Measurements from ENCODE around the gene ENTPD1.
A peak's percentile ranks its signal among the peaks of the same experiment; 100 is the strongest.
"Not testable (repeated sequence)": the region's sequence is repeated elsewhere in the genome, so short reads cannot be mapped to it uniquely, and the experiment has no call there.

The ENTPD1 gene

GRCh38 chr10:95758351-95759025, 2.5 kb downstream of the ENTPD1 start:
- DNase-seq = no peak

DNA sequence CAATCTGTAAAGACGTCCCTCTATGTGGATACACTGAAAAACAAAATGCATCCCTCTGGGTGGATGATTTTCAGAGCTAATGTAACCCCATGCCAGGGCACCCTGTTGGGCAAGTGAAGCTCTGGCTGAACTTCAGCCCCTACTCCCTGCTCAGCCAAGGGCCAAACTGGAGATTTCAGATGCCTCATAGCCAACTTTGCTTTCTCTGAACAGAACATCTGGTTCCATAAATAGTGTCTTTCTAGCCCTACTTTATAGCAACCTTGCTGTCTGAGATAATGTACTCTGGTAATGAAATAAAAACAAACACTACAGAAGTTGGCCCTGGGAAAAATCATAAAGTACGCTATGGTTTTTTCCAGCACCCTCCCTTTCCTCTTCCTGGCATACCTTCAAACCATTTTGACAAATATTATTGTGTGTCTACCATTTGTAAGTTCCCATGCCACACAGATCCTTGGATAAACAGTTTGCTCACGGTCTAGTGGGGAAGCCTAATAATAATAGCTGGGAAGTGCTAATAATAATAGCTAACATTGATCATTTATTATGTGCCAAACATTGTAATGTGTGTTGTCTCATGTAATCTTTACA, 3.4 kb downstream of the ENTPD1 start:
- DNase-seq = no peak

- DNase-seq = no peak
These were observed 6.1 kb downstream of the ENTPD1 start for GRCh38 chr10:95761939-95762492.

- DNase-seq = no peak
These were observed 12.1 kb downstream of the ENTPD1 start for GRCh38 chr10:95767884-95768556.

DNA sequence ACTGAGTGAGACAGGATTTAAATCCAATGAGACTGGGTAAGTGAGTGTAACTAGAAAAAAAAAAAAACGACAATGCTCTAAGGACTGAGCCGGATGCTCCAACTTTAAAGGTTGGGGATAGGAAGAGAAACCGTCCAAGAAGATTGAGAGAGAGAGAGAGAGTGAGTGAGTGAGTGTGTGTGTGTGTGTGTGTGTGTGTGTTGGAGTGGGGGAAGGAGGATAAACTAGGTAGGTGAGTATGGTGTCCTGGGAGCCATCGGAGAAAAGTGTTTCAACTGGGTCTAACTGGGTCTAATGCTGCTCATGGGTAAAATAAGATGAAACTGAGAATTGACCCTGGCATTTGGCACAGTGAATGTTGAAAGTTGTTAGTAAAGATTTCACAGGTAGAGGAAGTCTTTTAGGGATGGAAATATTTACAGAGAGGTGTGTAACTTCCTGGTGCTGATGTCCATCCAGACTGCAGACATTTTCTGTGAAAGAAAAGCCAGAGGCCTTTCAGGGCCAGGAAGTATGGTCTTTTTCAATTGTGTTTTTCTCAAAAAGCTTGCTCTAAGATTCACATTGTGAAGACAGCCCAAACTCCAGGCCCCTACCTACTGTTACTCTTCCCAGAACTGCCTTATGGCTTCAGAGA, 14.2 kb downstream of the ENTPD1 start:
- DNase-seq = no peak

DNA sequence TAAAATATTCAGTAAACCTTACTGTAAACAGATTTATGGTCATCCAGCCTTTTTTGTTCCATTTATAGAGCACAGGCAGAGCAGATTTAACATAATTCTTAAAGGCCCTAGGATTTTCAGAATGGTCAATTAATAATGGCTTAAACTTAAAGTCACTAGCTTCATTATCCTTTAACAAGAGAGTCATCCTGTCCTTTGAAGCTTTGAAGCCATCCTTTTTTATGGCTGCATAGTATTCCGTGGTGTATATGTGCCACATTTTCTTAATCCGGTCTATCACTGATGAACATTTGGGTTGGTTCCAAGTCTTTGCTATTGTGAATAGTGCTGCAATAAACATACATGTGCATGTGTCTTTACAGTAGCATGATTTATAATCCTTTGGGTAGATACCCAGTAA, 17.5 kb downstream of the ENTPD1 start:
- not testable (repeated sequence) for DNase-seq

GRCh38 chr10:95777638-95778037, 21.7 kb downstream of the ENTPD1 start:
- DNase-seq = not testable (repeated sequence)

DNA sequence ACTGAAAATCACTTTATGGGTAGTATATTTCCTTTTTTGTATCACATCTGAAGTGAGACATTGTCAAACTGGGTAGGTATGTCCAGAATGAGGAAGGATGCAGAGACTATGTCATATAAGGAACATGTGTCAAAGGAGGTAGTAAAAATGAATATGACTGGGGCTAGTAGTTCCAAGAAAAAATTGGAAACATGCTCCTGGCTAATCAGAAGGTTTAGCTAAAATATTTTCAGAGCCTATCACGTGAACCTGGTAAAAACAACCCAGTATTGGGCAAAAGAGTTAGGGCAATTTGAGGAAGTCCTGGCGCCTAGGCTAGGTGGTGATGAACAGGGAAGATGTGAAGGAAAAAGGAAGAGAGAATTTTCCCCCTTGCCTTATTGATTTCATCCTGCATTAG, 26.4 kb downstream of the ENTPD1 start:
- no peak for DNase-seq

DNA sequence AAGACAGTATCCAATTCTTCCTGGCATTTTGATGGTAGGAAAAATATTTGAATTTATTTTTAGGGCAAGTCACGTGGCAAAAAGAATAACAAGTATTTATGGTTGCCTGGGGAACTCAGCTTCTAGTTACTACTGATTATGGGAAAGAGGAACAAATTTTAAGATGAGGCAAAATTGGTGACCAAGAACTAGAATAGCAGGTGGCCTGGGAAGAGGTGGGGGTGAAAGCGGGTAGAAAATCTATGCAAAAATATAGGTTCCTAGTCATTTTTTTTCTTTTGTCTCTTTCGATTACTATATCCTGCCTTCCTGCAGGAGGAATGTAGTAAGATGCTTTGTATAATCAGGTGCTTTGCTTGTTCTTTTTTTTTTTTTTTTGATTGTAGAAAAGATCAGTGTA, 27.8 kb downstream of the ENTPD1 start:
- no peak for DNase-seq

DNA sequence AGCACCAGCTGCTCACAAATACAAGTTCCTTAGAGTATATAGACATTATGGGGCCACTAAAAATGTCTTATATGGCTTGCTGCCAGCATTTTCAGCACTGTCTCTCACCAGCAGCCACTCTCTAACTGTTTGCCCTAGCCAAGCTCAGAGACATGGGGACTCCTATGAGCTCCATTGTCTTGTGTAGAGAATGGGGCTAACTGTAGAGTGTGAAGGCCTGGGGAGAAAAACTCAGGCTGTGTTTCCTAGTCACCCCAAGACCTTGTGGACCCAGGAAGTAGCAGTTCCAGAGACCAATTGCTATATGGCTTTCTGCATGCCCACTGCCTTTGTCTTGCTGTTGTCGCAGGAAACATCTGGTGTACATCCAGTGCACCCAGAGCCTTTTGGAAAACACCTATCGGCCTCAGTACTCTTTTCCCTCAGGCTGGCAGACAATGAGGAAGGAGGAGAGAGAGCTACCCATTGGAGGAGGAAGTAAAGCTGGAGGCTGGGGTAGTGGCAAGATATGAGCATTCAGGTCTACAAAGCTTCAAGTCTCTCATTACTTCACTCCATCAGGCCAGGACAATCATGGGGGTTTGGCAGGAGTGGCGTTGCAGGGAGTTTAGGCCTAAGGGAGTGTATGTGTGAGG, 28.4 kb downstream of the ENTPD1 start:
- no peak for DNase-seq

DNA sequence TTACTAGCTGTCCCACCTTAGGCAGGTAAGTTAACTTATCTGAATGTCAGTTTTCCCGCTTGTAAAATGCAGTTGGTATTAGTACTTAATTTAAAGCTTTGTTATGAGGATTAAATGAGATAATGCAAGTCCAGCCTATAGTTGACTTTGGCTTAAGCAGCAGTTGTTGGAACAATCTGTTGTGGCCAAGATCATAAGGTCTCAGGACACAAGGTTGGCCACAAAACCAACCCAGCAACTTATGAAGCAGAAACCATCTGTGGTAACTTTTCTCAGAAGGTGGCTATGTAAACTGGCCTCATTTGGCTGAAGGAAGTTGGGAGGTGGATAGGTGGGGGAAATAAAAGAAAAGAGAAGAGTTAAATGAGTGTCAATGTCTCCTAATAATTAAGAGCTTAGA, 29.4 kb downstream of the ENTPD1 start:
- DNase-seq = no peak

- no peak for DNase-seq
These were observed 30.1 kb downstream of the ENTPD1 start for GRCh38 chr10:95785942-95786669.

DNA sequence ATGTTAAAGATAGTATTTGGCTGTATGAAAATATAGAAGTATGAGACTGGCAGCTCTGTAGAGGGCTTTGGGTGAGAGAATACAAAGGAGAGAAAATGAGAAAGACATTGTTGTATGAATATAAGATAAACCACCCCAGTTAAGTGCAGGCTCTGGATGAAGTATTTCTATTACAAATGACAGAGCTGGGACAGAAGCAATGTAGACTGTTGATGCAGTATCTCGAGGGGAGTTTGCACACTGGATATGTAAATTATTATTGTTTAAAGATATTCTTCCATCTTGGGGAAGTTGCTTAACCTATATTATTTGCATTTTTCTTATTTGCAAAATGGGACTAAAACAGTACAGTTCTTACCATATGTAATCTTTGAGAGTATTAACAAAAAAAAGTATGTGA, 31.5 kb downstream of the ENTPD1 start:
- DNase-seq = no peak

DNA sequence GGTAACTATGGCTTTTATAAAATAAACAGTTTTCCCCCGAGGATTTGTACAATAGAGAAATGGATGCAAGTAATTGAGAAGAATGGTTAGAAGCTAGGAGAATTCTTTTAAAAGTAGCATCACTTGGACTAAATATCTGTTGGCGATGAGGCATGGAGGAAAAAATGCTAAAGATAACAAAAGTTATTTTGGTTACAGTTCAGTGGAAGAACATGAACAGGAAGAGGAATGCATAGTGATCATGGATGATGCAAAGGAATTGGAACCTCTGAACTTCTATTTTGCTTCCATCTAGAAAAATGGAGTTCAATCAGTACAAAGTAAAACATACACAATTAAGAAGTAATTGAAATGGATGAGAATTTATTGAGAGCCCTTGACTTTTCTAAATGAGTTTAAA, 32.9 kb downstream of the ENTPD1 start:
- no peak for DNase-seq

GRCh38 chr10:95789902-95790301, 33.9 kb downstream of the ENTPD1 start:
- no peak for DNase-seq

DNA sequence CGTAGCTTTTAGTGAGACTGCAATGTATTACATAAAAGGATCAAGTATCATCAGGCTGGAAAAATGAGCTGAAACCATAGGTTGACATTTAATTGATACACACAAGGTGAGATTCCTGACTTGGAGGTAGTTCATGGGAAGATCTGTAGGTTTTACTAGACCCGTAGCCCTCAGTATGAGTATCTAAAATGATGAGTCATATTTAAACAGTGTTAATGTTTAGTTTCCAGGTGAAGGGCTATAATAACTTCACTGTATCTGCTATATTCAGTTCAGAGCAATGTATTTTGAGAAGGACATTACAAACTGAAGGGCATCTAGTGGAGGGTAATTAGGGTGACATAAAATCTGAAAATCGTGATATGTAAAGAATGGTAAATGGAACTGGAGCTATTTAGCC, 35.0 kb downstream of the ENTPD1 start:
- no peak for DNase-seq

GRCh38 chr10:95791425-95791979, 35.5 kb downstream of the ENTPD1 start:
- DNase-seq = no peak

DNA sequence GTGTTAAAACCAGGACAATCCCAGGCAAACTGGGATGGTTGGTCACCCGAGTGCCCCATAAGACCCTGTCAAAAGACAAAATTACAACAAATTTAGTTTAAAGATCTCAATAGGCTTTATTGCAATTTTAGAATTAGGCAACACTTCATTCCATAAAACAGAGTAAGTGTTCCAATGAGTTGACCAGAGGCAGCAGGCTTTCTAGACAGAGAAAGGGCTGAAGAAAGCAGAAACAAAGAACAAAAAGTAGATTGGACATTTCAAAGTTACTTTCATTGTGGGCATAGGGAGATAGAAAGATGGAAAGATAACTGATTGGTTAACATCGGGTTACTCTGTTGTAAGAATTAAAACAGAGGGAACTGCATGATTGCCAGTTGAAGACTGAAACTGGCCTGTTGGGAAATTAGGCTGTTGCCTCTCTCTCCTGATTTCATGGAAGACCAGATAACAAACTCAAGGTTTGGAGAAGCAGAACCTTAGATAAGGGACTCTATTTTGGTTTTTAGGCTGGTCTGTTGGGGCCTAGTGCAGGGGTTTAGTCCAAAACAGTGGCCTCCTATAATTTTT, 36.3 kb downstream of the ENTPD1 start:
- DNase-seq = no peak

DNA sequence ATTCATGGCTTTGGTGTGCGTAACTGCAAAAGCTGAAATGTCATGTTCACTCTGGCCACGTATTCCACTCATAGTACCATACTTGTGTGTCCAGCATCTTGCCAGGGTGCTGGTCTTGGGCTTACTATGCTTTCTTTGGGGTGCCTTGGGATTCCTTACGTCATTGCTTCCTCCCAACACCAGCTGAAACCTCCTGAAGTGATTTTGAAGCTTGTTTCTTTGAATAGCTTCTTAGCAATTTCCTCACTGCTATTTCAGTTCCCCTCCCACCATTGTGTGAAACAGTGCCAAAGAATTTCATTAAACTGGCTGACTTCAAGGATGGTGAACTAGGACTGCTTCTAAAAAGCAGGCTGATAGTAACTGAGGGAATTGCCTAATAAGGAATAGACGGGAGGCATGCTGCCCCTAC, 36.9 kb downstream of the ENTPD1 start:
- peak in 4 of 56 donors; percentile 12 to 28 (median 17) for DNase-seq

DNA sequence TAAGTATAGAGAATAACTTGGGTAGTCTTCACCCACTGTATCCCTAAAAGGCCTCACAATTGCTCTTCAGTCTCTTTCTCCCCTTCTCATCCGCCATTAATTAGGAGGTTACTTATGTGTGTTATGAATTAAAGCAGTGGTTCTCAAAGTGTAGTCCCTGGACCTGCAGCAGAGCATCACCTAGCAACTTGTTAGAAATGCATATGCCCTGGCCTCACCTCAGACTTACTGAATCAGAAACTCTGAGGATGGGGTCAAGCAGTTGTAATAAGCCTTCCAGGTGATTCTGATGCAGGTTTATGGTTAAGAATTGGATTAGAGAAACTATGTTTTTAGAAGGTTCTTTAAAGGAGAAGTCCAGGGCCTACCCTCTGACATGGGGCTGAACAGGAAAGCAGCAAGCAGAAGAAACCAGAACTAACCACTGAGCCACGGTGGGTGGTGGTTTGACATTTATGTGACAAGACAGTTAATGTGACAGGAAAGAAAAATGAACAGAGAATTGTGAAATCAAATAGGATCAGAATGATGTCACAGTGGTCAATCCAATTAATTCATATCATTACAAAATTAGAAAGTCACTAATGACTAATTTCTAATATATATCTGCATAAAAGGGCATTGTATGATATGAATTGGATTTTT, 37.6 kb downstream of the ENTPD1 start:
- DNase-seq = no peak

All from nucleus accumbens (tissue), 56 donors.